Natural killer cell (primary cell): ENCODE measurements around the gene CBX7. TPM values are rescaled to one million over a fixed set of nuclear protein-coding genes. Genes with fewer than 3 reads are reported as not detected.

Source experiments
- ATAC-seq, 3 donors: fragments of 150-1000 bp in 2 of 3; fragments of 200-7000 bp in 1 of 3; cut with Tn5 transposase; 1 replicate in 1 of 3; 2 replicates in 2 of 3; pipeline ENCODE4 v1.10.0; 2021; ENCODE audit warnings: mild to moderate bottlenecking in 2 of 3, moderate library complexity in 2 of 3
- DNase-seq, 2 donors: peaks; one replicate each; pipeline versions ENCODE4 v3.0.0 to v3.0.0-alpha.2; 2013 to 2021; ENCODE audit warnings: mixed read lengths in 1 of 2
- H3K27ac ChIP-seq: one replicate; pipeline ENCODE4 v1.5.1; 2013; ENCODE audit warnings: mild to moderate bottlenecking, low read length
- H3K27me3 ChIP-seq: one replicate; pipeline ENCODE4 v1.6.1; 2013; ENCODE audit warnings: low read length; ENCODE audit not compliant: control insufficient read depth, insufficient read depth
- H3K36me3 ChIP-seq: one replicate; pipeline ENCODE4 v1.6.1; 2013; ENCODE audit warnings: low read length; ENCODE audit not compliant: control insufficient read depth, insufficient read depth
- H3K4me1 ChIP-seq: one replicate; pipeline ENCODE4 v1.6.1; 2013; ENCODE audit warnings: low read length; ENCODE audit not compliant: control insufficient read depth, insufficient read depth
- H3K4me3 ChIP-seq: one replicate; pipeline ENCODE4 v1.5.1; 2013; ENCODE audit warnings: low read length
- H3K9me3 ChIP-seq: one replicate; pipeline ENCODE4 v1.6.1; 2013; ENCODE audit warnings: low read length; ENCODE audit not compliant: control insufficient read depth, insufficient read depth
- H3K27ac Mint-ChIP-seq, 2 donors: one replicate each; pipeline ENCODE4 v1.8.0; 2022; ENCODE audit warnings: mild to moderate bottlenecking in 2 of 2, mixed read lengths in 2 of 2, moderate library complexity in 1 of 2
- H3K27me3 Mint-ChIP-seq, 2 donors: one replicate each; pipeline ENCODE4 v1.8.0; 2022; ENCODE audit warnings: low read depth in 2 of 2, mixed read lengths in 2 of 2
- H3K36me3 Mint-ChIP-seq: one replicate; pipeline ENCODE4 v1.8.0; 2022; ENCODE audit warnings: mixed read lengths
- H3K4me1 Mint-ChIP-seq, 2 donors: one replicate each; pipeline ENCODE4 v1.8.0; 2022; ENCODE audit warnings: mixed read lengths in 2 of 2
- H3K4me3 Mint-ChIP-seq: one replicate; pipeline ENCODE4 v1.8.0; 2022; ENCODE audit warnings: mild to moderate bottlenecking, moderate library complexity, mixed read lengths
- H3K9me3 Mint-ChIP-seq, 2 donors: one replicate each; pipeline ENCODE4 v1.8.0; 2022; ENCODE audit warnings: mixed read lengths in 2 of 2
- WGBS: methylation state at CpG from one replicate; pipeline ENCODE4 v1.1.7; 2013; ENCODE audit warnings: missing lambda C conversion rate; ENCODE audit not compliant: insufficient coverage; 5-methylcytosine and 5-hydroxymethylcytosine counted together
- intact Hi-C: fragments of 100-400 bp; cut with micrococcal nuclease; formaldehyde crosslinking; loops from one replicate; pipeline ENCODE4 v1.14.2; 2022
- total RNA-seq, 4 donors: library from RNA; stranded (reverse); fragments of 120-200 nt in 1 of 4; gene quantifications; one replicate each; pipeline versions ENCODE4 v1.2.3 to v1.2.4, GENCODE V29; 2013 to 2022
- TF ChIP-seq, protein P1 (sequence below): fragments of 200-600 bp; IDR thresholded peaks from one replicate; pipeline ENCODE4 v1.8.0; 2022; ENCODE audit warnings: antibody characterized with exemption

Gene CBX7
- total RNA-seq, 3 donors from 2014 or later (not counting 1 experiment from before 2014, with no cell fraction given) = 49.6 to 52.9 (median 50.0) TPM

DNA sequence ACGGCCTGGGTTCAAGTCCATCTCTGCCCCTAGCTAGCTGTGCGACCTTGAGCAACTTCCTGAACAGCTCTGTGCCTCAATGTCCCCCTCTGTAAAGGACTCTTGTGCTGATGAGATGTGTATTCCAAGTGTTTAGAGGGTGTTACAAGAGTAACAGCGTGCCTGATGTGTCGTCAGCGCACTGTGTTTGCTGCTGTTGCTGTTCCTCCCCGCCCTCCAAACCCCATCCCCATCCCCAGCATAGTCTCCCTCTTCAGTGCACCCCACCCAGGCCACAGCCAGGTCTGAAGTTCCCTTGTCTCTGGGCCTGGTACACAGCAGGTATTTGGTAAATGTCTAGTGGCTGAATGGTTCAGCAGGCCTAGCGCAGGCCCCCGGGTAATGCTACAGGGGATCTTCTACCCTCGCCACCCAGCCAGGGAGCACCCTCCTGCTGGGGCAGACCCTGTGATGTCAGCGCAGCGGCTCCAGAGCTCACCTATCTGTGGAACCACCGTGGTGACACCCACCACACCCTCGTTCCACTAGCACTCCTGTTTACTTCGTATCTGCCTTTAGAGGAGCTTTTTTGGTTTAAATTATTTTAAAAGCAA is 10.3 kb downstream of the CBX7 start:
- Histone ChIP-seq H3K9me3 (no peaks in the 10 kb centered on the region), H3K4me3 (no peak overlapping the region), H3K27ac (no peak overlapping the region), H3K27me3 (no peaks in the 10 kb centered on the region), H3K36me3 (no peaks in the 10 kb centered on the region), H3K4me1 (peaks cover 27% of the 10 kb centered on the region)
- H3K27me3 Mint-ChIP-seq = no peaks in the 10 kb centered on the region
- intact Hi-C loops = no loop called here
- ATAC-seq (no peak), DNase-seq (no peak)
- H3K27ac Mint-ChIP-seq = no peak overlapping the region
- H3K4me1 Mint-ChIP-seq = peaks cover 11 to 25% of the 10 kb centered on the region in 2 donors
- no peak overlapping the region for H3K4me3 Mint-ChIP-seq
- WGBS = 93% methylated on average over 14 of the region's 14 CpGs
- TF ChIP-seq, protein P1, sequence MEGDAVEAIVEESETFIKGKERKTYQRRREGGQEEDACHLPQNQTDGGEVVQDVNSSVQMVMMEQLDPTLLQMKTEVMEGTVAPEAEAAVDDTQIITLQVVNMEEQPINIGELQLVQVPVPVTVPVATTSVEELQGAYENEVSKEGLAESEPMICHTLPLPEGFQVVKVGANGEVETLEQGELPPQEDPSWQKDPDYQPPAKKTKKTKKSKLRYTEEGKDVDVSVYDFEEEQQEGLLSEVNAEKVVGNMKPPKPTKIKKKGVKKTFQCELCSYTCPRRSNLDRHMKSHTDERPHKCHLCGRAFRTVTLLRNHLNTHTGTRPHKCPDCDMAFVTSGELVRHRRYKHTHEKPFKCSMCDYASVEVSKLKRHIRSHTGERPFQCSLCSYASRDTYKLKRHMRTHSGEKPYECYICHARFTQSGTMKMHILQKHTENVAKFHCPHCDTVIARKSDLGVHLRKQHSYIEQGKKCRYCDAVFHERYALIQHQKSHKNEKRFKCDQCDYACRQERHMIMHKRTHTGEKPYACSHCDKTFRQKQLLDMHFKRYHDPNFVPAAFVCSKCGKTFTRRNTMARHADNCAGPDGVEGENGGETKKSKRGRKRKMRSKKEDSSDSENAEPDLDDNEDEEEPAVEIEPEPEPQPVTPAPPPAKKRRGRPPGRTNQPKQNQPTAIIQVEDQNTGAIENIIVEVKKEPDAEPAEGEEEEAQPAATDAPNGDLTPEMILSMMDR = no peak
- H3K36me3 Mint-ChIP-seq = no peaks in the 10 kb centered on the region
- no peaks in the 10 kb centered on the region for H3K9me3 Mint-ChIP-seq

DNA sequence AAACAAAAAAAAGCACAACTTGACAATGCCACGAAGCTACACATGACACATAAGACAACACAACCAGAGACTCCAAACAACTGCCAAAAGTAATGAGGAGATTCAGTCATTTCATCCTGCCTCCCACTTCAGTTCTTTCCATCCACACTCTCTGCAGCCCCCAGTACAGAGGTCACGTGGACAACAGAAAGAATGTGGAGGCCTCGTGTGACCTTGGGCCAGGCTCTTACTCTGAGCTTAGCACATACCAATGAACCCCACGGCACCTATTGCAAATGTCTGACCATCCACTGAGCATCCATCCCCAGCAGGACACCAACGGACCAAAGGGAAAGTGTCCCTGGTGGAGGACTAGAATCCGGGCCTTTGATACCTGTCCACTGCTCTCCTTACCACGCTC is 12.5 kb downstream of the CBX7 start:
- H3K4me3 ChIP-seq = no peak overlapping the region
- Mint-ChIP-seq H3K36me3 (no peaks in the 10 kb centered on the region), H3K4me1 (peaks cover 11 to 15% of the 10 kb centered on the region in 2 donors), H3K9me3 (no peaks in the 10 kb centered on the region), H3K27me3 (no peaks in the 10 kb centered on the region), H3K27ac (no peak overlapping the region), H3K4me3 (no peak overlapping the region)
- no peaks in the 10 kb centered on the region for H3K36me3 ChIP-seq
- TF ChIP-seq, protein P1 = no peak
- H3K27me3 ChIP-seq = no peaks in the 10 kb centered on the region
- no peak for DNase-seq
- no peak for ATAC-seq
- WGBS = 93% methylated on average over 7 of the region's 7 CpGs
- intact Hi-C loops = no loop called here
- H3K27ac ChIP-seq = no peak overlapping the region
- peaks cover 14% of the 10 kb centered on the region for H3K4me1 ChIP-seq
- no peaks in the 10 kb centered on the region for H3K9me3 ChIP-seq

DNA sequence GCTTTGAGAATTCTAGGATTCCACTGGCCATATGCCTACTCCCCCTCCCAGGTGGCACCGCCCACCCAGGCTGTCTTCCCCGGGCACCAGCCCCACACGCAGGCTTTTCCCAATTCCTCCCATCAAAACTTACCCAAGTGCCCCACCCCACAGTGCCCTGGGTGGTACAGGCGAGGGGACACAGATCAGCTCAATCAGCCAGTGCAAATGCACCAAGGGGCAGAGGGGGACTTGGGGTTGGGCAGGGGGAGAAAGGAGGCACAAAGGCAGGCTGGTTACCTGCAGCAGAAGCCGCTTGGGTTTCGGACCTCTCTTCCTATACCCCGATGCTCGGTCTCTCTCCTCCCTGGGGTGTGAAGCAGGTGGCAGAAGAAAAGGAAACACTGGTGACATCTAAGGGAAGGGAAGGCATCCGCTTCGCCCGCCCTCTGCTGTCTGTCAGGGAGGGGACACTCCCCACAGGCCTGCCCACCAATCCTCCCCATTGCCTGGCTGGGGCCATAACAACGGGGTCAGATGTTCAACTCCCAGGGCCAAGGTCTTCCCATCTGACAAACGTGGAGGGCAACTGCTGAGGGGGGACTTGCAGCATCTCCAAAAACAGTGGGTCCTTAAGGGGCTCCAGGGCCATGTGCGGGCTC is 14.0 kb downstream of the CBX7 start:
- Histone ChIP-seq H3K36me3 (peaks cover 4% of the 10 kb centered on the region), H3K4me3 (no peak overlapping the region), H3K9me3 (no peaks in the 10 kb centered on the region), H3K4me1 (peaks cover under 1% of the 10 kb centered on the region), H3K27ac (no peak overlapping the region), H3K27me3 (no peaks in the 10 kb centered on the region)
- DNase-seq (no peak), ATAC-seq (no peak)
- TF ChIP-seq, protein P1 = no peak
- WGBS = 82% methylated on average over 11 of the region's 14 CpGs
- intact Hi-C loops = no loop called here
- no peak overlapping the region for H3K27ac Mint-ChIP-seq
- H3K27me3 Mint-ChIP-seq = no peaks in the 10 kb centered on the region
- no peaks in the 10 kb centered on the region for H3K9me3 Mint-ChIP-seq
- peaks cover 0 to 1% of the 10 kb centered on the region in 2 donors for H3K4me1 Mint-ChIP-seq
- no peaks in the 10 kb centered on the region for H3K36me3 Mint-ChIP-seq
- no peak overlapping the region for H3K4me3 Mint-ChIP-seq

DNA sequence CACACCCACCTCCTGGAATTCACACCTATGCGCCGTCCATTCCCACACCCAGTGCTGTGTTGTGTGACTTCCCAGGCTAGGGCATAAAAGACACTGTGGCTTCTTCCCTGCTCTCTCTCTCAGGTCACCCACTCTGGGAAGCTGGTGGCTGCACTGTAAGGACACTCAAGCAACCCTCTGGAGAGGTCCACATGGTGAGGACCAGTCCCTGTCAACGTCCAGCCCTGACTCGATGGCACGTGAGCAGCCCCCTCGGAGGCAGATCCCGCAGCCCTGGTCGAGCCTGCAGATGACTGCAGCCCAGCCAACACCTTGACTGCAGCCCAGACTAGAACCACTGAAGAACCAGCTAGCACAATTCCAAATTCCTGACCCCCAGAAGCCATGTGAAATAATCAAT is 16.2 kb downstream of the CBX7 start:
- H3K4me3 Mint-ChIP-seq = no peak overlapping the region
- H3K27me3 Mint-ChIP-seq = no peaks in the 10 kb centered on the region
- ATAC-seq = no peak
- H3K4me1 ChIP-seq = peaks cover 2% of the 10 kb centered on the region
- no peak overlapping the region for H3K4me3 ChIP-seq
- no peak overlapping the region for H3K27ac Mint-ChIP-seq
- intact Hi-C loops = no loop called here
- H3K27me3 ChIP-seq = no peaks in the 10 kb centered on the region
- H3K27ac ChIP-seq = no peak overlapping the region
- peaks cover 15% of the 10 kb centered on the region for H3K36me3 ChIP-seq
- no peak for DNase-seq
- H3K36me3 Mint-ChIP-seq = no peaks in the 10 kb centered on the region
- 94% methylated on average over 8 of the region's 8 CpGs for WGBS
- TF ChIP-seq, protein P1 = no peak
- H3K9me3 ChIP-seq = no peaks in the 10 kb centered on the region
- peaks cover 0 to 5% of the 10 kb centered on the region in 2 donors for H3K4me1 Mint-ChIP-seq
- H3K9me3 Mint-ChIP-seq = no peaks in the 10 kb centered on the region
